NCI-H1930 (cell line): ENCODE data around the gene AGPAT3.
"Not testable (repeated sequence)": the region's sequence is repeated elsewhere in the genome, so short reads cannot be mapped to it uniquely, and the experiment has no call there.

Source experiments
- DNase-seq, 2 experiments: peaks; one replicate each; lab custom pipeline; 2025; lab: John Stamatoyannopoulos, UW

AGPAT3 gene, protein sequence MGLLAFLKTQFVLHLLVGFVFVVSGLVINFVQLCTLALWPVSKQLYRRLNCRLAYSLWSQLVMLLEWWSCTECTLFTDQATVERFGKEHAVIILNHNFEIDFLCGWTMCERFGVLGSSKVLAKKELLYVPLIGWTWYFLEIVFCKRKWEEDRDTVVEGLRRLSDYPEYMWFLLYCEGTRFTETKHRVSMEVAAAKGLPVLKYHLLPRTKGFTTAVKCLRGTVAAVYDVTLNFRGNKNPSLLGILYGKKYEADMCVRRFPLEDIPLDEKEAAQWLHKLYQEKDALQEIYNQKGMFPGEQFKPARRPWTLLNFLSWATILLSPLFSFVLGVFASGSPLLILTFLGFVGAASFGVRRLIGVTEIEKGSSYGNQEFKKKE

DNA sequence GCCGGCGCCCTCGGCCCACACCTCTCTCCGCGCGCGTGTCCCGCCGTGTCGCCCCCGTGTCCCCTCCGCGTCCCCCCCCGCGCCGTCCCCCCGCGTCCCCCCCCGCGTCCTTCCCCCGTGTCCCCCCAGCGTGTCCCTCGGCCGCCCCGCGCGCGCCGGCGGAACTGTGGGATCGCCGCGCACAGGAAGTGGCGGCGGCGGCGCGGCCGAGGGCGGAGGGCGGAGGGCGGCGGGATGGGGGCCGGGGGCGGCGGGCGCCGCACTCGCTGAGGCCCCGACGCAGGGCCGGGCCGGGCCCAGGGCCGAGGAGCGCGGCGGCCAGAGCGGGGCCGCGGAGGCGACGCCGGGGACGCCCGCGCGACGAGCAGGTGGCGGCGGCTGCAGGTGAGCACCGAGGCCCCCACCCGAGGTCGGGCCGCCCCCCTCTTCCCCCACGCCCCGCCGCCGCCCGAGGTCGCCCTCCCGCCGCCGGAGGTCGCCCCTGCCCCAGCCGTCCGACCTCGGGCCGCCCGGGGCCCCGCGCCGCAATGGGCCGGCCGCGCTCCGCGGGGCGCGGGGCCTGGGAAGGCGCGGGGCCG, at the start of gene AGPAT3:
TSS of gene AGPAT3 (plus strand) at position 262 of the 578 bp plus-strand sequence. CDS start 94,459 bp downstream, outside the sequence.
- peak in 1 of 2 experiments; percentile 13 for DNase-seq

DNA sequence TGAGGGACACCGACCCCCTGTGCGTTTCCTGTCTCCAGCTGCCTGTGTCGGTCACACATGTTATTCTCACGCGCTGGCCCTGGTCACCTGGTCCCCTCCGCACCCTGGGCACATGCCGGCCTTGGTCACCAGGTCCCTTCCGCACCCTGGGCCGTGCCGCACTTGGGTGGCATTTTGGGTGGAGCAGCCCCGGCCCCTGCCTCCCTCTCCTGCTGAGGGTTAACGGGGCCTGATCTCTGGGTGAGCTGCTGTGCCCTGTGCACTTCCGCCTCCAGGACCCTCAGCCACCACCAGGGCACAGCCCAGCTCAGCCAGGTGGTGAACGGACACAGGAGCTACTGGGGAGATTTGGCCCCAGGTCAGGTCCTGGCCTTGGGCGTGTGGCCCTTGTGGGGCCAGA, 49.0 kb upstream of the AGPAT3 start:
- no peak for DNase-seq

DNA sequence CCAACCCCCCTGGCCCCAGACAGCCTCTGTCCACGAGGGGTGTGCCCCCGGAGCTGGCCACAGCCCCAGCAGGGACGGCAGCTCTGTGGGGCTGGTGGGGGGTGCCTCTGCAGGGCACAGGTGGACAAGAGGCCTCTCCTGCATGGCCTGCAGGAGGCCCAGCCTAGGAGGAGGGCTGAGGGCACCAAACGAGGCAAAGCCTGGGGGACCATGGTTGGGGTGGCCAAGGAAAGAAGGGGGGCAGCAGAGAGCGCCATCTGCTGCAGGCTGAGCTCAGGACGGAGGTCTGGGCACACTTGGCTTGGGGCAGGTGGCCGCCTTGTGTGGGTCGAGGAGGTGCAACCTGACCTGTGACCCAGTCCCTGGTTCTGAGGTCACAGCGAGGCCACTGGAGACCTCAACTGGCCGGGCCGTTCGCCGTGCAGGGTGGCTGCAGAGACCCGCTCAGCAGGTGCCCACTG, 48.4 kb upstream of the AGPAT3 start:
- DNase-seq: no peak

DNA sequence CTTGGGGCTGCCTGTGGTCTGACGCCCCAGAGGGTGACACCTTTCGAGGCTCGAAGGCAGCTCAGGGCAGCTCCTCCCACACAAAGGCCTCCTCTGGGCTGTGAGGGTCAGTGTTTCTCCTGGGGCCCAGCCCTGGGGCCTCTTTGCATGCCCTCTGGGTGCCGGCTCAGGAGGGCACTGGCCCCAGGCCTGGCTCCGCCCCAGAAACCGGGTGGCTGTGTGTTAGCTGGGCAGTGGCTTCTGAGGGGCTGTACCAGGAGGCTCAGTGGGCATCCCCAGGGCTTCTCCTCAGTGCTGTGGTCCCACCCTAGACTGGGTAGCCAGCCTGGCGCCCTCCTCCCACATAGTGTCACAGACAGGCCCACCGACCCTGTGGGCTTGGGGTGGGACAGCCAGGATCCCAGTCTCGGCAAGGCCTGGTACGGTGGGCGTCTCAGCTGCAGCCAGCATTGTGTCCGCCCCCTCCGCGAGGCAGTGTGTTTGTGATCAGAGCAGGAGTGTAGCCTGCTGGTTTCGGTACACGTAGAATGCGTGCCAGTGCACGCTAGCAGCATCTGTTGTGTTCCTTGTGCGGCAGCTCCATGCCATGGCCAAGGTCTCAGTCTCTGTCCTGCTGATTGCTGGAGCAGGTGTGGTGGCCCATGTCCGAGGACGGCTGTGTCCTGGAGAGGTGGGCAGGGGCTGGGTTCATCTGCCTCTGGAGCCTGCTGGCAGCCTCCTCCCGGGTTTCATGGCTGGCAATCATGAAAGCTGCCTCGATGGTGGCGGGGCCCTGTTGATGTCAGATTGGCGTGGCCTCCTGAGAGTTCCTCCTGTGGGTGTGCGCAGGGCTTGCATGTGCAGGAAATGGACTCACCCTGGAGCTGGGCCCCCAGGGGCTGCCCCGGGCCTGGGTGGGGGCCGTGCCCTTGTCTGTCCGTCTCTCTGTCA, 47.6 kb upstream of the AGPAT3 start:
- DNase-seq: no peak

DNA sequence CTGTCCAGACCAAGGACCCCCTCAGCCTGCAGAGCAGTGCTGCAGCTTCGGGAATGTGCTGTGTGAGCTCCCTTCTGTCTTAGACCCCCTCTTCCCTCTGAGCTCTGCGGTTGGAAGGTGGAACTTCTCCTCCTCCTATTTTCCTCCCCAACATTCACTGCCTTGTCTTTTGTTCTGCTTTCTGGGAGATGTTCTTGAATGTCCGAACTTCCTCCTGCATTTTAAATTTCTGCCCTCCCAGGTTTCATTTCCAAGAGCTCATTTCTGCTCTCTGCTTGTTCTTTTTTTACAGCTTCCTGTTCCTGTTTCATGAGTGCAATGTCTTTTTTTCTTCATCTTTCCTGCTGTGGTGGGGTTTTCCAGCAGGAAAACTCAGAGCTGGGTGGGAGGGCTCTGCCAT, 46.3 kb upstream of the AGPAT3 start:
- DNase-seq: no peak

DNA sequence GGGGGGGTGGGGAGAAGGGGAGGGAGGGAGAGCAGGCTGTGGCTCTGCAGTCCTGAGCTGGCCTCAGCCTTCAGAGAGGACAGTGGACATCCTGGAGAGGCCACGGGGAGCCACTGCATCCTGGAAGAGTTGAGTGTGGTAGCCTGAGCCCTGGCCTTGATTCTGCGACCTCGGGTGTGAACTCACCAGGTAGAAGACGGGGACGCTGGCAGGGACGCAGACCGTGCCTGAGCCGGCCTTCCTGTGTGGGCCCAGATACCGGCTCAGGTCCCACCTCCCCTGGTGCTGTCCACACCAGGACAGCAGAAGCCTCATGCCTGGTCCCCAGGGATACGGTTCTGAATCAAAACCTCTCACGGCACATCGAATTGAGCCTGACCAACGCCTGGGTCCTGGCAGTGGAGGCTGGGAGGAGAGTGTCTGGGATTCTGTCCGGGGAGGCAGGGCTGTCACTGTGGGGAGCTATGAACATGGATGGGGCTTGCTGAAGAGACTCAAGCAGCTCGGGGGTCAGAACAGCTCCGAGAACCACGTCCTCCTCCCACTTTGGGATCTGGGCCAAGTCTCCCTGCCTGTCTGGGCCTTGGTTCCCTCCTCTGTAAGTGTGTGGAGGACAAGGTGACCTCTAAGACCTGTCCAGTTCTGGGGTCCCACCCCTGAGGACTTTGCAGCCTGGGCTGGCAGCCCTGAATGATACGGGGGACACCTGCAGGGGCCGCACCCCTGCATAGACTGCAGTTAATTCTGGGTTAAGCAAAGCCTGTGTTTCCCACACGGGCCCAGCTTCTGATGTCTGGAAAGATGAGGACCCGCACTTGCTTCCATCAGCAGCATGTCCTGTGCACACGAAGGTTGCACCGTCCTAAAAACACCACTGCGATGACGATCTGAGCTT, 45.3 kb upstream of the AGPAT3 start:
- no peak for DNase-seq

DNA sequence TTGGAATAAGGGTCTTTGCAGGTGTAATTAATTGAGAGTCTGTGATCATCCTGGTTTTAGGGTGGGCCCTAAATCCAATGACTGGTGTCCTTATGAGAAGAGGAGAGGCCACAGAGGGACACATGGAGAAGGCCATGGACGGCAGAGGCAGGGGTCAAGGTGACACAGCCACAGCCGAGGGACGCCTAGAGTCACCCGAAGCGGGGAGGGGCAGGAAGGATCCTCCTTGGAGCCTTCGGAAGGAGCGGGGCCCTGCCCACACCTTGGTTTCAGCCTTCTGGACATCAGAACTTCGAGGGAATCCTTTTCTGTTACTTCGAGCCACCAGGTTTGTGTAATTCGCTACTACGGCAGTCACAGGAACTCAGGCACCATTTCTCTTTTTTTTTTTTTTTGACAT, 44.6 kb upstream of the AGPAT3 start:
- DNase-seq: no peak

DNA sequence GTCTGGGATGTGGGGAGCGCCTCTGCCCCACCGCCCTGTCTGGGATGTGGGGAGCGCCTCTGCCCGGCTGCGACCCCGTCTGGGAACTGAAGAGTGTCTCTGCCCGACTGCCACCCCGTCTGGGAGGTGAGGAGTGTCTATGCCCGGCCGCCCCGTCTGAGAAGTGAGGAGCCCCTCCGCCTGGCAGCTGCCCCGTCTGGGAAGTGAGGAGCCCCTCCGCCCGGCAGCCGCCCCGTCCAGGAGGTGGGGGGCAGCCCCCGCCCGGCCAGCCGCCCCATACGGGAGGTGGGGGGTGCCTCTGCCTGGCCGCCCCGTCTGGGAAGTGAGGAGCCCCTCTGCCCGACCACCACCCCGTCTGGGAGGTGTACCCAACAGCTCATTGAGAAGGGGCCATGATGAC, 42.9 kb upstream of the AGPAT3 start:
- DNase-seq: not testable (repeated sequence)

DNA sequence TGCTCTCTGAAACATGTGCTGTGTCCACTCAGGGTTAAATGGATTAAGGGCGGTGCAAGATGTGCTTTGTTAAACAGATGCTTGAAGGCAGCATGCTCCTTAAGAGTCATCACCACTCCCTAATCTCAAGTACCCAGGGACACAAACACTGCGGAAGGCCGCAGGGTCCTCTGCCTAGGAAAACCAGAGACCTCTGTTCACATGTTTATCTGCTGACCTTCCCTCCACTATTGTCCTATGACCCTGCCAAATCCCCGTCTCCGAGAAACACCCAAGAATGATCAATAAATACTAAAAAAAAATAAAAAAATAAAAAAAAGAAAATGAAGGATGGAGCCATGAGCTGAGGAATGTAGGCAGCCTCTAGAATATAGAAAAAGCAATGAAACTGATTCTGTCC, 42.3 kb upstream of the AGPAT3 start:
- DNase-seq: not testable (repeated sequence)

DNA sequence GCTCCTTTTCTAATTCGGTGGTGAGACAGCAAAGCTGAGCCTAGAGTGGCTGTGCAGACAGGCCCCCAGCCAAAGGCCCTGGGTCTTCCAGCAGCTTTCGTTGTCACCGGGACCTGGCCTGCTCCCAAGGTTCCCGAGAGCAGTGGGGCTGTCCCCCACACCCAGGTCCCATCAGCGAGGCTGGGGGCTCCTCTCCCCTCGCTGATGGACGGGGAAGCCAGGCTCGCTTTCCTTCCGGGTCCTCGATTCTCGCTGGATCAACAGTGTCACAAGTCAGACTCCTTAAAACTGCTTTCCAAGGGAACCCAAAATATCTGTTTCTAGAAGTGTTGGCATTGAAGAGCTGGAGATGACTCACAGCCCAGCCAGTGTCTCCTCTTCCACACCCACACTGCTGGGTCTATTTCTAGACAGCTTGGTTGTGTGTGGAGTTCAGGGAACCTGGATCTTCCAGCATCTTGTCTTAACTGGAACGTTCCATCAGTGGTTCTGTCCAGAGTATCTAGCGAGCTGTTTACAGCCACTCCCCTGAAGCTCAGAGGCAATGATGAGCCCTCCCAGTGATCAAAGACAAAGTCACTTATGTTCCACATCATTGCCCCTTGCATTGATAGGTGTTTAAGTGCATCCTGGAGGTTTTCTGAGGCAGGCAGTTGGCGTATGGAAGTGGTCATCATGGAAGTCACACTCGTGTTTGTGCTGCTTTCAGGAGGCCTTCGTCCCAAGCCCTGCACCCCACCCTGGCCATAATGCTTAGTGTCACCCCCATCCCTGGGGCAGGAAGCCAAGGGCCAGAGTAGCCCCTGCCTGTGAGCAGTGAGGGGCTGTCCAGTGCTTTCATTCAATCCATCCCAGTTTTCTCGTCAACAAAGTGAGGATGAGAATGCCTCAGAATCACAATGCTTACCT, 40.4 kb upstream of the AGPAT3 start:
- DNase-seq: no peak

DNA sequence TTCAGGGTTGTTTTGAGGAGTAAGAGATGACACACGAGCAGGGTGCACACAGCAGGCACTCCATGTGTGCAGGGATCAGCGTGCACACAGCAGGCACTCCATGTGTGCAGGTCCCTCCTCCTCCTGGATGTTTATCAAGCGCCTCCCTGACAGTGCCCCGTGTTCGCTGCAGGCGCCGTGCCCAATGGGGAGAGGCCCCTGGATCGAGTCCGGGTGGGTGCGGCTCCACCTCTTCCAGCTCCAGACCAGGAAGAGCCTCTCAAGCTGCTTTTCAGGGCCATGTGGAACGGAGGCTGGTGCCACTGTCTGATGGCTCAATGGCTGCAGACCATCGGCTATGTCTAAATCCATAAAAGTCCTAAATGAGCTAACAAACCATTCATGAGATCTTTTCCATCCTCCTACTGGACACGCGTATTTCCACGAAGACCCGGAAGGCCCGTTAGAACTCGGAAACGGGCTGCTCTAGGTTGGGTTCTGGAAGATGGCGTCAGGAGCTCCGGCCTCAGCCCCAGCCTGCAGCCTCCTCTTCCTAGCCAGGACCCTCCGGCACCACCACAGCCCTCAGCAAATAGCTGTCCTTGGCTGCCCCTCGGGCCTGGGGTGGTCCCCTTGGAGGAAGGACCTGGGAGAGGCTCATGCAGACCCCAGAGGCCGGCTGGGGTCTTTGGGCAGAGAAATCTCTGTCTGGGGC, 39.6 kb upstream of the AGPAT3 start:
- no peak for DNase-seq

DNA sequence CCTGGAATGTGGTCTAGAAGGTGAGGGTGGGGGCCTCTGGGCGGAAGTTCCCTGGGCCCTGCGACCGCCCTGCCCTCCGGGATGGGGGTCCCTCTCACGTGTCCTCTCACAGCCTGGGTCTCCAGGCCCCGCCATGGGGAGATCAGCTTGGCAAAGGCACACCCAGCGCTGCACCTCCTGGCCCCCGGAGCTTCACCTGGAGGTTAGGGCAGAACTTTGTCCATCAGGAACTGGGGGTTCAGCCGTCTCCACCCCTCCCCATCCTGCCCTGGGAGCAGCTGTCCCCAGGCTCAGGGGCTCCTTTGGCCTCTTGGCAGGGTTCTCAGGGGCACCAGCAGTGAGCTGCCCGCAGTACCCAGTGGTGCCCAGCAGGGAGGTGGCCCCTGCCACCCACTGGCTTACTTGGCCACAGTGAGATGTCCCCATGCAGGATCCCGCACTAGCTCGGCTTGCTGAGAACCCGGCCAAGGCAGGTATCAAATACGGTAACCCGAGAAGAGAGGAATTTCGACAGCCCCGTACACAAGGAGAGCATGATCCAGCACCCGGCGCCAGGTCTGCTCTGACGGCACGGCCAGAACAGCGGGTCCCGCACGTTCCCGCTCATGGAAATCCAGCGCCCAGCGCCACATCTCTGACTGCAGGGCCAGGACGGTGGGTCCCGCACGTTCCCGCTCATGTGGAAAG, 38.9 kb upstream of the AGPAT3 start:
- DNase-seq: no peak

DNA sequence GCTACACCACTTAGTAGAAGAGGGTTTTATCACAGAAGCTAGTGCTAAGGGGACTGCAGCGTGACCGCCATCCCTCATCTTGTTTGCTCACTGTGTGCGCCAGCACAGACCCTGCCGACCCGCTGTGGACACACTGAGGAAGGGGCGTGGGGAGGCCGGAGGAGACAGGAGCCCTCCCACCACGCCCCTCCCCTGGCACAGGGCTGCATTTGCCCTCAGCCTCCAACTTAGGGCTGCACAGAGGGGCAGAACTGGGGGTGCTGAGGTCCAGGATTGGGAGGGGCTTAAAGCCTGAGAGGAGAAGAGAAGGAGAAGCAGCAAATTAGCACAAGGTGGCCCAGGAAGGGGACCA, 38.4 kb upstream of the AGPAT3 start:
- DNase-seq: no peak

DNA sequence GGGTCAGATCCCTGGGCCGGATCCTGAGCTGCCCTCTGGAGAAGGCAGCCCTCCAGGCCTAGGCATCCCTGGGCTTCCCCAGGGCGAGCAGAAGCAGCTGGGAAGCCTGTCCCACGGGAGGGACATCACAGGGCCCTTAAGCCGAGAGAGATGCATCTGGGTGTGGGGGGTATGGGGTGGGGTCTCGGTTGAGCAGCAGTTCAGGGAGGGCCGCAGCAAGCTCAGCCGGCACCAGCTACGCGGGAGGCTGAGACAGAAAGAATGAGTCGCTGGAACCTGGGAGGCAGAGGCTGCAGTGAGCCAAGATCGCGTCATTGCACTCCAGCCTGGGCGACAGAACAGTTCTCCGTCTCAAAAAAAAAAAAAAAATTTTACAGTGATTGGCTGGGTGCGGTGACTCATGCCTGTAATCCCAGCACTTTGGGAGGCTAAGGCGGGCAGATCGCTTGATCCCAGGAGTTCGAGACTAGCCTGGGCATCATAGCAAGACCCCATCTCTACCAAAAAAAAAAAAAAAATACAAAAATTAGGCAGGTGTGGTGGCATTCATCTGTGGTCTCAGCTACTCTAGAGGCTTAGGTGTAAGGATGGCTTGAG, 37.9 kb upstream of the AGPAT3 start:
- no peak for DNase-seq

DNA sequence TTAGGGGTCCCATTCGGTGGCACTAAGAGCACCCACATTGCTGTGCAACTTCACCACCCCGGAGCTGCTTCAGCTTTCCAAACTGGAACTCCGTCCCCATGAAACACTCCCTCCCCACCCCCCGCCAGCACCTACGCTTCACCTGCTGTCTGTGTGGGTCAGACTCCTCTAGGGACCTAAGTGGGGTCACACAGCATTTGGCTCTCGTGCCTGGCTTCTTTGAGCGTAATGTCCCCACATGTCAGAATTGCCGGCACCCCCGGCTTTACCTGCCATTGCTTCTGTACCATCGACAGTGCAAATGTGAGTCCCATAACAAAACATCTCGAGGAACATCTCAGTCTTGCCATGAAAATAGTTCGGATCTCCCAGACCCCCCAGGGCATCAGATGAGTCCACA, 35.9 kb upstream of the AGPAT3 start:
- no peak for DNase-seq

DNA sequence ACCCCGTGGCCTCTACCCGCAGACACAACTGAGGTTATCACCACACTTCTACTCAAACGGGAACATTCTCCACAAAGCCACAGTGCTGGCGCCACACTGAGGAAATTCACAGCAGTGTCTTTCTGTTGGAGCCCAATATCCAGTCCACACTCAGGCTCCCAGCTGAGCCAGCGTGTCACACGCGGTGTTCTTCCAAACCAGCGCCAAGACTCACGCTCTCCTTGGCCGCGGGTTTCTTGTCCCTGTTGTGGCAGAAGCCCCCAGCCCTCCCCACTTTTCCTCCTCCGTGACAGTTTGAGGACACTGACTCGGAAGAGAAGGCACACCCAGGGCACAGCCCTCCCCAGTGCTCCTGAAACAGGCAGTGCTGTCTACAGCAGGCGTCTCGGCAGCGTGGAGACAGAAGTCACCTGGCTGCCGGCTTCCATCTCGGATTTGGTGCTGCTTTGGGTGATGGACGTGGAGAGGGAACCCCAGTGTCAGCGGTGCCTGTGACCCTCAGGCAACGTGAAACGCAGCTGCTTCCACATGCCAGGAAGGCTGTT, 35.4 kb upstream of the AGPAT3 start:
- DNase-seq: no peak

DNA sequence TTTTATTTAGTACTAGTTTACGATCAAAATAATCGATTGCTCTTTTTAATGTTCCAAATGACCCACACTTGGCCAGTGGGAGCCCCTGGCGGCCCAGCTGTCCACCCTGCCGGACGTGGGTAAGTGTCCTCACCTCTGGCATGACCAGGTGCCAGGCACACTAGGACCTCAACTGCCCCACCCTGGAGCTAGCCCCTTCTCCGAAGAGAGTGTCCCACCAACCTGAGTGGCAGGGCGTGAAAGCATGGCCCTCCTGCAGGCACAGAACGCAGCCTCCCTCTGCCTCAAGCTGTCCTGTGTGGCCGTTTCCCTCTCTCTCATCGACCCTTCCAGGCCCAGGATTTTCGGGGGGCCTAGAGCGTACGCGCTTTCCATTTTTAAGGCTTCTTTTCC, 32.9 kb upstream of the AGPAT3 start:
- no peak for DNase-seq

DNA sequence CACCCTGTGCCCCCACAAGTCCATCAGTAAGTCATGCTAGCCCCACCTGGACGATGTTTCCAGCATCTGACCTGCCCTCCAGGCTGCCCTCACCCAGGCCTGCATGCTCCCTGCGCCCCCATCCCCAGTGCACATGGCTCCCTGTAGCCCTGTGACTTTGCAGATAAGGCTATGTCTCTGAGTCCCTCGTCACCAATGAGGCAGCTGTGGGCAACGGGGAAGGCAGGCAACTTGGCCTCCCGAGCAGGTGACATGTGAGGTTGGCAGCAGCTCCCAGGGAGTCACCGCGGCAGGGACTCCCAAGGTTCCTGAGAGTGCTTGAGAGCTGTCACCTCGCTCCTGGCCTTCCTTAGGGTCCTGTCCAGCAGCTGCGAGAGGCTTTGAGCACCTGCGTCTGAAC, 32.4 kb upstream of the AGPAT3 start:
- no peak for DNase-seq
